SIG-M5 treated with dmso at 0.1 percent for 504 hours (cell line): ENCODE results near the gene MYL5.
"Not testable (repeated sequence)": the region's sequence is repeated elsewhere in the genome, so short reads cannot be mapped to it uniquely, and the experiment has no call there.

Experiments used
- DNase-seq: peaks from one replicate; lab custom pipeline; 2025; ENCODE audit not compliant: unreplicated experiment; lab: John Stamatoyannopoulos, UW

MYL5 gene

GRCh38 chr4:704198-704891 is 30.0 kb downstream of the MYL5 start:
- no peak for DNase-seq

- no peak for DNase-seq
Observed at GRCh38 chr4:704971-705277, 30.6 kb downstream of the MYL5 start.

GRCh38 chr4:705278-706082 is 31.1 kb downstream of the MYL5 start, which contains the start of gene PCGF3:
PCGF3 (plus strand) TSS chr4:705832; CDS start chr4:733681, 27,849 bp downstream.
- peak; percentile 86 for DNase-seq

GRCh38 chr4:706083-706633 is 31.8 kb downstream of the MYL5 start:
- DNase-seq = not testable (repeated sequence)

GRCh38 chr4:706834-707598 is 32.7 kb downstream of the MYL5 start:
- no peak for DNase-seq

- DNase-seq = no peak
Observed at GRCh38 chr4:707929-708630, 33.7 kb downstream of the MYL5 start.

GRCh38 chr4:708631-708933 is 34.2 kb downstream of the MYL5 start:
- DNase-seq = no peak

- DNase-seq = no peak
Observed at GRCh38 chr4:709348-709747, 35.0 kb downstream of the MYL5 start.

GRCh38 chr4:710116-710515 is 35.8 kb downstream of the MYL5 start:
- DNase-seq = no peak

GRCh38 chr4:710916-711315 is 36.6 kb downstream of the MYL5 start:
- no peak for DNase-seq

- no peak for DNase-seq
Observed at GRCh38 chr4:712093-712492, 37.8 kb downstream of the MYL5 start.

- DNase-seq = no peak
Observed at GRCh38 chr4:712916-713632, 38.7 kb downstream of the MYL5 start.

- DNase-seq = no peak
Observed at GRCh38 chr4:714087-714486, 39.7 kb downstream of the MYL5 start.

- no peak for DNase-seq
Observed at GRCh38 chr4:717601-718320, 43.4 kb downstream of the MYL5 start.

GRCh38 chr4:718460-718859 is 44.1 kb downstream of the MYL5 start:
- no peak for DNase-seq

- DNase-seq = no peak
Observed at GRCh38 chr4:720111-720860, 45.9 kb downstream of the MYL5 start.

- DNase-seq = no peak
Observed at GRCh38 chr4:721261-722168, 47.2 kb downstream of the MYL5 start.

GRCh38 chr4:722169-722725 is 47.9 kb downstream of the MYL5 start:
- no peak for DNase-seq
